ENCODE results near the gene MCC.

Gene MCC

GRCh38 chr5:113109344-113109743, 378.9 kb downstream of the MCC start:
- DNase-seq (ENCODE audit: low spot score), result no peak

GRCh38 chr5:113108485-113108884, 379.8 kb downstream of the MCC start:
- DNase-seq (ENCODE audit: low spot score), result no peak

- no peak for DNase-seq (ENCODE audit: low spot score)
These were observed 381.4 kb downstream of the MCC start for GRCh38 chr5:113106821-113107220.

- no peak for DNase-seq (ENCODE audit: low spot score)
These were observed 382.5 kb downstream of the MCC start for GRCh38 chr5:113105693-113106280.

GRCh38 chr5:113103330-113103729, 384.9 kb downstream of the MCC start:
- DNase-seq (ENCODE audit: low spot score), result no peak

- DNase-seq (ENCODE audit: low spot score), result no peak
These were observed 386.1 kb downstream of the MCC start for GRCh38 chr5:113102121-113102531.

GRCh38 chr5:113100981-113101380, 387.3 kb downstream of the MCC start:
- DNase-seq (ENCODE audit: low spot score), result no peak

- no peak for DNase-seq (ENCODE audit: low spot score)
These were observed 388.4 kb downstream of the MCC start for GRCh38 chr5:113099822-113100221.

GRCh38 chr5:113098378-113098777, 389.9 kb downstream of the MCC start:
- no peak for DNase-seq (ENCODE audit: low spot score)

- DNase-seq (ENCODE audit: low spot score), result no peak
These were observed 392.4 kb downstream of the MCC start for GRCh38 chr5:113095831-113096230.

GRCh38 chr5:113093558-113093957, 394.7 kb downstream of the MCC start:
- DNase-seq (ENCODE audit: low spot score), result no peak

GRCh38 chr5:113092683-113093082, 395.6 kb downstream of the MCC start:
- DNase-seq (ENCODE audit: low spot score), result no peak

- DNase-seq (ENCODE audit: low spot score), result no peak
These were observed 396.6 kb downstream of the MCC start for GRCh38 chr5:113091622-113092021.

GRCh38 chr5:113090336-113091106, 397.7 kb downstream of the MCC start:
- no peak for DNase-seq (ENCODE audit: low spot score)

GRCh38 chr5:113089653-113090335, 398.5 kb downstream of the MCC start:
- no peak for DNase-seq (ENCODE audit: low spot score)

- no peak for DNase-seq (ENCODE audit: low spot score)
These were observed 400.2 kb downstream of the MCC start for GRCh38 chr5:113087976-113088514.

- no peak for DNase-seq (ENCODE audit: low spot score)
These were observed 402.3 kb downstream of the MCC start for GRCh38 chr5:113085880-113086409.

GRCh38 chr5:113085084-113085414, 403.2 kb downstream of the MCC start:
- no peak for DNase-seq (ENCODE audit: low spot score)

GRCh38 chr5:113084402-113085083, 403.7 kb downstream of the MCC start:
- DNase-seq (ENCODE audit: low spot score), result no peak

GRCh38 chr5:113083481-113083880, 404.8 kb downstream of the MCC start:
- DNase-seq (ENCODE audit: low spot score), result no peak

GRCh38 chr5:113082547-113082905, 405.7 kb downstream of the MCC start:
- no peak for DNase-seq (ENCODE audit: low spot score)

- no peak for DNase-seq (ENCODE audit: low spot score)
These were observed 406.2 kb downstream of the MCC start for GRCh38 chr5:113081881-113082546.
